PC-3 (cell line): ENCODE results near the gene MLF2. TPM values are rescaled to one million over a fixed set of nuclear protein-coding genes. Genes with fewer than 3 reads are reported as not detected.

Experiments used
- ATAC-seq: fragments of 200-7000 bp; cut with Tn5 transposase; 2 replicates; pipeline ENCODE4 v1.9.1; 2020; ENCODE audit warnings: mild to moderate bottlenecking, moderate library complexity
- BruUV-seq: library from RNA; stranded (reverse); fragments of 400-500 nt; replicated peaks from 2 replicates; lab custom pipeline; 2021; lab: Mats Ljungman, UMichigan
- CTCF ChIA-PET: fragments of 300-600 bp; sonication (Branson Sonifier 250); formaldehyde crosslinking; loops from one replicate; lab custom pipeline; 2022; ENCODE audit warnings: antibody characterized with exemption; lab: Charles Lee
- POLR2A ChIA-PET: fragments of 300-600 bp; sonication (Branson Sonifier 250); formaldehyde crosslinking; loops from one replicate; lab custom pipeline; 2022; ENCODE audit warnings: antibody characterized with exemption; ENCODE audit not compliant: unreplicated experiment; lab: Charles Lee
- DNase-seq: peaks from one replicate; pipeline ENCODE4 v3.0.0-alpha.2; 2015
- H2AFZ ChIP-seq: fragments of 300-600 bp; sonication (generic); 2 replicates; pipeline ENCODE4 v1.6.0; 2016; ENCODE audit warnings: antibody characterized with exemption, low read length
- H3F3A ChIP-seq: fragments of 300-600 bp; sonication (generic); one replicate; pipeline ENCODE4 v1.6.0; 2017; ENCODE audit warnings: antibody characterized with exemption, low read length, control low read depth, mild to moderate bottlenecking; ENCODE audit not compliant: unreplicated experiment
- H3K27ac ChIP-seq: fragments of 300-600 bp; sonication (generic); 2 replicates; pipeline ENCODE4 v1.5.1; 2016; ENCODE audit warnings: mild to moderate bottlenecking, low read length
- H3K27me3 ChIP-seq: fragments of 300-600 bp; sonication (generic); 2 replicates; pipeline ENCODE4 v1.6.1; 2016; ENCODE audit warnings: low read length, mixed read lengths
- H3K36me3 ChIP-seq: fragments of 300-600 bp; sonication (generic); 2 replicates; pipeline ENCODE4 v1.6.1; 2016; ENCODE audit warnings: low read depth, mixed run types, low read length, mixed read lengths
- H3K4me1 ChIP-seq: fragments of 300-600 bp; sonication (generic); 2 replicates; pipeline ENCODE4 v1.5.1; 2016; ENCODE audit warnings: low read length; ENCODE audit not compliant: insufficient read depth
- H3K4me2 ChIP-seq: fragments of 300-600 bp; sonication (generic); 2 replicates; pipeline ENCODE4 v1.6.0; 2016; ENCODE audit warnings: low read length
- H3K4me3 ChIP-seq: fragments of 300-600 bp; sonication (generic); 2 replicates; pipeline ENCODE4 v1.5.1; 2016; ENCODE audit warnings: mild to moderate bottlenecking, low read length, mixed read lengths
- H3K79me2 ChIP-seq: fragments of 300-600 bp; sonication (generic); 2 replicates; pipeline ENCODE4 v1.6.1; 2017; ENCODE audit warnings: low read length, mixed read lengths
- H3K9ac ChIP-seq: fragments of 300-600 bp; sonication (generic); 2 replicates; pipeline ENCODE4 v1.6.0; 2016; ENCODE audit warnings: mild to moderate bottlenecking, low read length
- H3K9me2 ChIP-seq: fragments of 300-600 bp; sonication (generic); replicated peaks from 2 replicates; pipeline ENCODE4 v1.6.1; 2016; ENCODE audit warnings: mixed run types, low read length, mixed read lengths
- H3K9me3 ChIP-seq: fragments of 300-600 bp; sonication (generic); 2 replicates; pipeline ENCODE4 v1.6.1; 2016; ENCODE audit warnings: low read length, mixed read lengths
- H4K20me1 ChIP-seq: fragments of 300-600 bp; sonication (generic); 2 replicates; pipeline ENCODE4 v1.6.1; 2016; ENCODE audit warnings: low read length, mixed read lengths
- EZH2 ChIP-seq: fragments of 300-600 bp; sonication (generic); IDR thresholded peaks from one replicate; pipeline ENCODE4 v1.6.1; 2017; ENCODE audit warnings: antibody characterized with exemption, mild to moderate bottlenecking, low read length; ENCODE audit not compliant: unreplicated experiment
- EZH2phosphoT487 ChIP-seq: fragments of 300-600 bp; sonication (generic); IDR thresholded peaks from 2 replicates; pipeline ENCODE4 v1.6.1; 2018; ENCODE audit warnings: mild to moderate bottlenecking, antibody characterized with exemption, low read length, borderline replicate concordance
- intact Hi-C: fragments of 100-400 bp; cut with micrococcal nuclease; formaldehyde crosslinking; loops from 2 replicates; pipeline ENCODE4 v1.9.0; 2023
- total RNA-seq: library from RNA; depleted of rRNA; stranded (reverse); fragments of >200 nt; gene quantifications from 2 replicates; pipeline ENCODE4 v1.2.3, GENCODE V29; 2014
- TF ChIP-seq, protein P1 (sequence below): fragments of 300-600 bp; sonication (generic); conservative IDR thresholded peaks from 2 replicates; pipeline ENCODE4 v1.5.1; 2017; ENCODE audit warnings: antibody characterized with exemption, low read depth, mild to moderate bottlenecking, low read length

The MLF2 gene
- total RNA-seq, 1 experiment from 2014 or later = 222 TPM

DNA sequence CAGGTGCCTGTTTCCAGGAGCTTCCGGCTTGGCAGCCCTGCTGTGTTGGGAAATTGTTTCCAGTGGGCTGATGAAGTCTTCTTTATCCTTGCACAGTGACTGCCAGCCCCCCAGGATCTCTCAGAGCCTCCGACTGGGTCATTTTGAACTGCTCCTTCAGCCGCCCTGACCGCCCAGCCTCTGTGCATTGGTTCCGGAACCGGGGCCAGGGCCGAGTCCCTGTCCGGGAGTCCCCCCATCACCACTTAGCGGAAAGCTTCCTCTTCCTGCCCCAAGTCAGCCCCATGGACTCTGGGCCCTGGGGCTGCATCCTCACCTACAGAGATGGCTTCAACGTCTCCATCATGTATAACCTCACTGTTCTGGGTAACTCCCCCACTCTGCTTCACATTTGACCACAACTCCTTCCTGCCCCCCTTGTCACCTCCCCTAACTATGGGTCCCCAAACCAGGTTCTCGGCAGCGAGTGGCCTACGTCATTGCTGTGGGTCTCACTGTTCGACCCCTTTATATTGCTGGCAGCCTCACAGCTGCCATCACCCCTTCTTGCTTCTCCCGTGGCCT is 21.6 kb upstream of the MLF2 start:
- no peaks in the 10 kb centered on the region for H4K20me1 ChIP-seq
- ChIA-PET CTCF (no interaction called here), POLR2A (no interaction called here)
- no peak overlapping the region for H2AFZ ChIP-seq
- no peaks in the 10 kb centered on the region for H3K27me3 ChIP-seq
- no peak overlapping the region for H3K4me2 ChIP-seq
- no peaks in the 10 kb centered on the region for H3K9me2 ChIP-seq
- no peaks in the 10 kb centered on the region for H3F3A ChIP-seq
- peaks cover 4% of the 10 kb centered on the region; the same call in 1 of the 2 replicates for H3K4me1 ChIP-seq
- ATAC-seq = no peak
- BruUV-seq = no TSS peak
- no peak overlapping the region for H3K4me3 ChIP-seq
- H3K79me2 ChIP-seq = no peaks in the 10 kb centered on the region
- H3K9ac ChIP-seq = no peak overlapping the region
- TF ChIP-seq EZH2 (no peak), EZH2phosphoT487 (no peak)
- TF ChIP-seq, protein P1, sequence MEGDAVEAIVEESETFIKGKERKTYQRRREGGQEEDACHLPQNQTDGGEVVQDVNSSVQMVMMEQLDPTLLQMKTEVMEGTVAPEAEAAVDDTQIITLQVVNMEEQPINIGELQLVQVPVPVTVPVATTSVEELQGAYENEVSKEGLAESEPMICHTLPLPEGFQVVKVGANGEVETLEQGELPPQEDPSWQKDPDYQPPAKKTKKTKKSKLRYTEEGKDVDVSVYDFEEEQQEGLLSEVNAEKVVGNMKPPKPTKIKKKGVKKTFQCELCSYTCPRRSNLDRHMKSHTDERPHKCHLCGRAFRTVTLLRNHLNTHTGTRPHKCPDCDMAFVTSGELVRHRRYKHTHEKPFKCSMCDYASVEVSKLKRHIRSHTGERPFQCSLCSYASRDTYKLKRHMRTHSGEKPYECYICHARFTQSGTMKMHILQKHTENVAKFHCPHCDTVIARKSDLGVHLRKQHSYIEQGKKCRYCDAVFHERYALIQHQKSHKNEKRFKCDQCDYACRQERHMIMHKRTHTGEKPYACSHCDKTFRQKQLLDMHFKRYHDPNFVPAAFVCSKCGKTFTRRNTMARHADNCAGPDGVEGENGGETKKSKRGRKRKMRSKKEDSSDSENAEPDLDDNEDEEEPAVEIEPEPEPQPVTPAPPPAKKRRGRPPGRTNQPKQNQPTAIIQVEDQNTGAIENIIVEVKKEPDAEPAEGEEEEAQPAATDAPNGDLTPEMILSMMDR = no peak
- H3K9me3 ChIP-seq = no peaks in the 10 kb centered on the region
- no peak overlapping the region for H3K27ac ChIP-seq
- intact Hi-C loops = no loop called here
- H3K36me3 ChIP-seq = no peaks in the 10 kb centered on the region
- no peak for DNase-seq

DNA sequence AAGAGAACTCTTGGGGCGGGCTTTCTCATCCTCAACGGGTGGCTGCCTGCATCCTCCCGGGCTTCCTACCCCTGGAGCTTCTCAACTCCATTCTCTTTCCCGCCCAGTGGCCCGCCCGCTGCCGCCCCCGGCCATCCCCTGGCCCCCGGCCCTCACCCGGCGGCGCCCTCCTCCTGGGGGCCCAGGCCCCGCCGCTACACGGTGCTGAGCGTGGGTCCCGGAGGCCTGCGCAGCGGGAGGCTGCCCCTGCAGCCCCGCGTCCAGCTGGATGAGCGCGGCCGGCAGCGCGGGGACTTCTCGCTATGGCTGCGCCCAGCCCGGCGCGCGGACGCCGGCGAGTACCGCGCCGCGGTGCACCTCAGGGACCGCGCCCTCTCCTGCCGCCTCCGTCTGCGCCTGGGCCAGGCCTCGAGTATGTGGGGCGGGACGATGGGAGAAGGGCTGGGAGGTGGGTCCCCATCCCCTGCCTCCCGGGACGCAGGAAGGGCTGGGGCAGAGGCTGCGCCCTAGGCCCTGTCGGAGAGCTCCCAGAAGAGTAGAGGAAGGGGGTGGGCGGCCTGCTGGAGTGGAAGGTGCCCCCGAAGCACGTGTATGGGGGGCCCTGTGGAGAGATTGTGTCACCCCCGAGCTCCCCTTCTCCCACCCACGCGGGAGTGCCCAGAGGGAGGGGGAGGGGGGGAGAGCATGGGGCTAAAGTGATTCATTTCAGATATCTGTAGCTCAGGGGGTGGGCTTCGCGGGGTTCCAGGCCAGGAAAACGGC is 20.8 kb upstream of the MLF2 start:
- no TSS peak for BruUV-seq
- no peak overlapping the region for H3K9ac ChIP-seq
- H3K4me2 ChIP-seq = no peak overlapping the region
- ATAC-seq = no peak
- H3K4me3 ChIP-seq = no peak overlapping the region
- H4K20me1 ChIP-seq = no peaks in the 10 kb centered on the region; the same call in 1 of the 2 replicates
- intact Hi-C loops = no loop called here
- H3K27ac ChIP-seq = no peak overlapping the region
- H3K79me2 ChIP-seq = peaks cover 7% of the 10 kb centered on the region
- no peaks in the 10 kb centered on the region for H3K9me2 ChIP-seq
- TF ChIP-seq EZH2 = no peak
- no peak for TF ChIP-seq EZH2phosphoT487
- TF ChIP-seq, protein P1 = no peak
- H3K4me1 ChIP-seq = peaks cover 7% of the 10 kb centered on the region
- POLR2A ChIA-PET = interaction anchor here (0.6 kb wide), 1 partner anchor 40 kb away, joined by 3 read pairs; no protein-coding TSS in a partner anchor
- CTCF ChIA-PET = no interaction called here
- no peaks in the 10 kb centered on the region for H3K36me3 ChIP-seq
- H3K9me3 ChIP-seq = no peaks in the 10 kb centered on the region
- DNase-seq = no peak
- H3K27me3 ChIP-seq = no peaks in the 10 kb centered on the region
- no peaks in the 10 kb centered on the region for H3F3A ChIP-seq
- H2AFZ ChIP-seq = no peak overlapping the region
